GM18526 (cell line): Measurements from ENCODE around the gene YBX1.
A peak's percentile ranks its signal among the peaks of the same experiment; 100 is the strongest.

Experiments used
- POLR2A ChIP-seq: IDR thresholded peaks from 3 replicates; pipeline ENCODE4 v1.6.1; 2011; ENCODE audit not compliant: insufficient read length; ENCODE audit errors: extremely low read depth

Gene YBX1

DNA sequence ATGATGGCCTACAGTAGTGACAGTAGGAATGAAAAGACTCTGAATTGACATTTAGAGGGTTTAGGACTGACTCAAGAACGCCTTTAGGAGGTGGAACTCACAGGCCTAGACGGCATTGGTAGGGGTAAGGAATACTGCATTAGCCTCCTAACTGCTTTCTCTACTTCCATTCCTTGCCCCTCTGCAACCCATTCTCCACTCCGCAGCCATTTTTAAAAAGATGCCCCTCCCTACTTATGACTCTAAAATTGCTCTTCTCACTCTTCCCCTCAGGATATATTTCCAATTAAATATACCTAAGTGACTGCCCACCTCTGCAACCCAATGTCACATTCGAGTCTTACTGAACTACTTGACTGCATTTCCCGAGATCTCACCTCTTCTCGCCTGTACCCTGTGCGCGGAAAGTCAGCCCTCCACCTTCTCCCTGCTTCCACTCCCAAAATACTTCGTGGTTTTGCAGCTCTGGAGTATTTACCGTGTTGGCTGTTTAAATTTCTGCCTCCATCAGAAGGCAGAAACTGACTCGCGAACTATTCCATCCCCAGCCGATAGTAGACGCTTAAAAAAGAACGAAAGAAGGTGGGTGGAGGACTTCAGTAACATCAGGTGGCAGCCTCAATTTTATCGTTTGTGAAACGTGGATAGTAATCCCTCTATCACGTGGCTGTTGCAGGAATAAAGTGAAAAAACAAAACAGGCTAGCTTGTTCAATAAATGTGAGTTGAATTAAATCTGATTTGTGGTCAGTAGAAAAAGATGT lies 1.1 kb upstream of the YBX1 start:
- no peak for TF ChIP-seq POLR2A

DNA sequence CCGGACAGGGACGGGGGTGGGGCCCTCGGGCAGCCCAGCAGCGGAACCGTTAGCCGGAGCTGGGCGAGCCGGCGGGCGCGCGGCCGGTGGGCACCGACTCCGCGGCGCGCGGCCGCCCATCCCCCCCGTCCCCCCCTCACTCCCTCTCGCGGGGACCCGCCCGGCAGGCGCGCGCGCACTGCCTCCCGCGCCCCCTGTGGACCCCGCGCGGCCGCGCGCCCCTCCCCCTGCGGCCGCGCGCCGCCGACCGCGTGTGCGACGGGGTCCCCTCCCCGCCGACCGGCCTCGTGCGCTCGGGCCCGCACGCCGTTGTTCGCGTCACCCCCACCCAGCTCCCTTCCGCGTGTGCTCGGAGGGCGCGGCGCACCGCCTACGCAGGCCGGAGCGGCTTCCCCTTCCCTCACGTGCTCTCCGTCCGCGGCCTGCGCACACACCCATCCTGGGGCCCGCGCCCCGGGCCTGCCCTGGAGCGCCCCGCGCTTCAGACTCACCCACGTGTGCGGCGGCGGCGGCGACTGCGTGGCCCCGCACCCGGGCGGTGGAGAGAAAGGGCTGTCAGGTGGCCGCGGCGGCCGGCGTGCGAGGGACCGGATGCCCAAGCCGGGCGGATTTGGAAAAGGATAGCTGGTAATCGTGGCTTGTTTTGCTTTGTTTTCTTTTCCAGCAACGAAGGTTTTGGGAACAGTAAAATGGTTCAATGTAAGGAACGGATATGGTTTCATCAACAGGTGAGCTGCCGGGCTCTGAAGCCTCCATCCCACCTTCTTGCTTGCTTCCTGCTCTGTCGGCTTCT lies 717 bp downstream of the YBX1 start:
- peak; percentile 59 for TF ChIP-seq POLR2A

DNA sequence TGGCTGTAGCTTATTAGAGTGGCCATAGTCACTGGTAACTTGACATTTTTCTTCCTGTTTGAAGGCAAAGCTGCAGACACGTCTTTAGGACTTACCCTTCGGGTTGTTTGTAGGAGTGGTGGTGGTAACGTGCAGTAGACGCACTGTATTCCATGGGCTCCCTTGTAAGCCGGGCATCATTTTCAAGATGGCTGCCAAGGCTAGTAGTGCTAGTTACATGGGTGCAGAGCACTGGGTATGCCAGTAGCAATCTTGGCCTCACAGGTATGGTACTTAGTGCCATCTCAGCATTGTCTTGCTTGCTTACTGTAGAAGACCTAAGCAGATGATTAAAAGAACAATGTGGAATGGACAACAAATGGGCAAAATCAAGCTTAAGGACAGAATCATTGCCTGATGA lies 1.9 kb downstream of the YBX1 start:
- no peak for TF ChIP-seq POLR2A

DNA sequence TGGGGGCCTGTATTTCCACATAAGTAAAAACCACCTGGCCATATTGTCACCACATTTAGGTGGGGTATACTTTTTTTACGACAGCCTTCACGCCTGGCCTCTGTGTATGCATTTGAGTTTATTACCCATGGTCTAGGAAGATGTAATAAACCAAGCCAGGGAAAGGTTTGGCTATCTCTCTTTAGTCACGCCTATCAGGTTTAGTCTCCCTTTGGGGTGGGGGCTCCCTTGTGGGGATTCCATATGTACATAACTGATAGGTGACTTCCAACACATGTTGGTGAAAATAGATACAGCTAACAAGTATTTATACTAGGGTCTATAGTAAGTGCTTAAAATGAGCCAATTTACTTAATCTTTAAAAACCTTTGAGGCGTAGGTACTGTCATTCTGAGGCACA lies 4.2 kb downstream of the YBX1 start:
- no peak for TF ChIP-seq POLR2A

DNA sequence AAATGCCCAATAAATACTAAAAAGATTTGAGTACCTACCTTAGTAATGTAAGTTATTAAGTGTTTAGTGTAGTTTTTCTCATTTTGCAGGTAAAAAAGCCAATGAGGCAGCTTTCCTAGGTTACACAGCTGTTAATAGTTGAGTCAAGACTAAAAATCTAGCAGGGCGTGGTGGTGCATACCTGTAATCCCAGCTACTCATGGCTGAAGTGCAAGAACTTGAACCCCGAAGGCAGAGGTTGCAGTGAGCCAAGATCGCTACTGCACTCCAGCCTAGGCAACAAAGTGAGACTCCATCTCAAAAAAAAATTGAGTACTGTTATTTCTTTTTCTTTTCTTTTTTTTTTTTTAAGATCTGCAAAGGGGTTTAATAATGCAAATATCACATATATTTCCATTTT lies 7.7 kb downstream of the YBX1 start:
- TF ChIP-seq POLR2A: no peak

DNA sequence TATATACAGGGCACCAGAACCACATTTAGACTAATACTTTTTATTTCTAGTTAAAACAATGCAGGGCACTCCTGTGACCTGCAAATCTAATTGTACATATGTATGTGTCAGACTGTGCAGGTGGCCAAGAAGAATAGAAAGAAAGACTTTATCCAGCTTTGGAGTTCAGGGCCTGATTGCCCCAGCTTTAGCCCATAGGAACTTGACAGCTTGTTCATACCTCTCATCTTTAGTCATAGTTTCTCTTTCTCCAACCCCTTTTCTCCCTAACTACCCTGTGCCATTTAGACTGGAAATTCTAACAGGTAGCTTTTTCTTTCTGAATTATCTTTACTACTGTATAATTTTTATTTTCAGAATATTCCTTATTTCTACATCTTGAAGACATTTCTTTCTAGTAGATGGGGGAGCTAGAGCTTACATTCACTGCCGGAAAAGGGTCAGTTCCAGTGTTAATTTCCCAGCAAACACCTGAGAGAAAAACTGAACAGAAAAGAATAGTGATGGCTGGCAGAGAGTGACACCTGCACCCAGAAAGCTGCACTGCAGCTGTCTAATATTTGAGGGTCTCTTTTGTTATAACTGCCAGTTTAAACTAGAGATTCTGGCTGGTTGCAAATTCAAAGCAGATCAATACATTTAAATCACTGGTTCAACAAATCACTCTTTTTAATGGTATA lies 8.4 kb downstream of the YBX1 start:
- TF ChIP-seq POLR2A: no peak

DNA sequence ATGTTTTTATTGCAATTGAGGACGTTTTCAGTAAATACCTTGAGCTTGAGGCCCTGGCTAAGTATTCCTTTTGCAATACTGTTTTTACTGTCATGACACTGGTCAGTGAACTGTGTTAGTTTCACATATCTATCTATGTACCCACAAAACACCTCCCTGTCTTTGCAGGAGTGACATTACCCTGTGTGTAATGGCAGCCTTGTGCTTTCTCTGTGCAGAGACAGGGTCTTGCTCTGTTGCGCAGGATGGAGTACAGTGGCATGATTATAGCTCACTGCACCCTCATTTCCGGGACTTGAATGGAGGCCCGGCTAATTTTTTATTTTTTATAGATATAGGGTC lies 8.9 kb downstream of the YBX1 start:
- TF ChIP-seq POLR2A: no peak

DNA sequence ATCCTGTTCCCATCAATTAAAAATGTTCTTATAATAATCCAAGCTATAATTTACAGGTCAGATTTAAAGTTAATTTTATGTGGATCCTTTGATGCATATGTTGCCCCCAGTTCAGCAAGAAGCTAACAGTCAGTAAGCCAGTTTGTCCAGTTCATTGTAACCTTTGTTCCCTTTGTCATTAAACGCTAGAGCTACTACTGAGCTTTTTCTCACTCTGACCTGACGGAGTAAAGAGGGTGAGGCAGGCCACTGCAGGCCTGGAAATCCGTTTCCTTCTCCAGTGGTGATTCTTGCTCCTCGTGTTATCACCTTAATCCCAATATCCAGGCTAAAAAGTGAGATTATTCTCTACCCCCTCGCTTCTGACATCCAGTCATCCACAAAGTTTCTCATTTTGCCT lies 10.2 kb downstream of the YBX1 start:
- TF ChIP-seq POLR2A: no peak

DNA sequence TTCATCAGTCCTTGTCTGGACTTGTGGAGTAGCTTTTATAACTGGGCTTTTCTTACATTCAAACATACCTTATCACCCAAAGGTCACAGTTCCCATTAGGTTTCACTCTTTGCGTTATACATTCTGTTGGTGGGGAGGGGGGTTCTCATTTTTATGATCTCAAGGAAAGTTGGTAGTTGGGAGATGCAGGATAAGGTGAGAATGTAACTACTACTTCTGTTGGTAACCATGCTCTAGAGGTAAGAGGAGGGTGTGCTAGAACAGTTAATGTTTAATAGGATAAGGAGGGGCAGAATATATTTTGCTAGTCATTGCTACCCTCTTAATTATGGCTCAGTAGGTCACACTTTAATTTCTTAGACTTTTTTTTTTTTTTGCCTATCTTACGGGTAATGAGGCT lies 10.7 kb downstream of the YBX1 start:
- TF ChIP-seq POLR2A: no peak

DNA sequence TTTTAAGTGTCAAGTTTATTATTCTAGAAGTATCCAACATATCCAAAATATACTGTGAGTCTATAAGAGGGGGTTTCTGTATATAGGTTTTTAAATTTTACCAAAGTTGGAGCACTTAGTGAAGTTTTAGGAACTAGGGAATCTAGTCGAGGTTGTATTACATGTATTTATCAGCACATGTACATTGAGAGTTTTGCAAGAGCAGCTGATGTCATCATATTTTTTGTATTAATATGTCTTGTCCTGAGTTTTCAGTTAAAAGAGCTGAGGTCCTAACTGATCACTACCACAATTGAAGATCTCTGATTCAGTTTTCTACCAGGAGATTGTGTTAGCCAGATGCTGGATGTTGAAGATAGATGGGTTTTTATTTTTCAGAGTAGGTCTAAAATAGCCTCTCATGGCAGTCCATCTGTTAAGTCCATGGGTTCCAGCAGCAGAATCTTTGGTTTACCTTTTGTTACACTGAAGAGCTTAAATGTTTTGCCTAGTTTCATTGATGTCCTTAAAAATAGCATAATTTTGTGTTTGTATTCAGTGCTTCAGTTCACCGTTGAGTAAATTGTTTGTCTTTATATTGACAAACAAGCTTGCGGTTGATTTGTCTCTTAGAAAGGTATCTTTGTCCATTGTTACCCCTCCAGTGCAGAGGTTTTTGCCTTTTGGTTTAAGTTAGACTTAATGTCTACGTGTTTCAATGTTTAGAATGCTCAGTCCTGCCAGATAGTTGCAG lies 16.0 kb downstream of the YBX1 start:
- TF ChIP-seq POLR2A: no peak

DNA sequence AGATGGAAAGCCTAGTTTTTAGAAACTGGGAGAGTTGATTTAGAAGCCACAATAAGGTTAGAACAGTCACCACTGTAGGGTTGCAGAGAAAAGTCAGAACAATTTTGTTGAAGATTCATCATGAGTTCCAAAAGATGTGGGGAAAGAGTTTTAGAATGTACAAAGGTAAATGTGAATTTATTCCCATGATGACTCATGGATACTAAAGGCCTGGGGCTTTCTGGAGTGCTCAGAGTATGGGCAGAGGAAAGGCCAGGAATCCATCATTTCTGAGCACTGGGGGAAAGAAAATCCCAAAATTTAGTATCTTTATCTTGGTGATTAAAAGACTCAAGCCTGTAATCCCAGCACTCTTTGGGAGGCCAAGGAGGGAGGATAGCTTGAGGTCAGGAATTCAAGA lies 17.8 kb downstream of the YBX1 start:
- TF ChIP-seq POLR2A: no peak

DNA sequence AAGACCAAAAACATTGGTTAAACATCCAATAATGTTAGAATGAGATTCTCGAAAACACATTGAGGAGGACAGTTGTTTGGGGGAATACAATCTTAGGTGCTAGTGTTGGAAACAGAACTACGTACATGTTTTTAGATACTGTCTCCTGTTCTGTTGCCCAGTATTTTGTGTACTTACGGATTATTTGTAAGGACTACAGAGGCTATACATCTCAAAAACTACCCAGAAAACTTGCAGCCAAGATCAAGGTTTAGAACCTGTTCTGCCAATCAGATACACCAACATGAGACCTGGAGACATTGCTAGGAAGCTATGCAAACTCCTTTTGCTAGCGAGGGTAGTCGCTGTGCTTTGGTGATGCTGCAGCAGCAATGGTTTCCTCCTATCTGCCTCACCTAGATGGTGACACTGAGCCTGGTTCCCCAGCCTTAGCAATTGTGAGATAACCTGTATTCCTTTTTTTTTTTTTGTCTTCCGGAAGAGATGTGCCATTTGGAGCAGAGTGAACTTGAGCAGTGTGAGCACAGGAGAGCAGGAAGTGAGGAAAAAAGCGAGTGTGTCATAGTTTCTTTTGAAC lies 21.8 kb downstream of the YBX1 start:
- TF ChIP-seq POLR2A: no peak

DNA sequence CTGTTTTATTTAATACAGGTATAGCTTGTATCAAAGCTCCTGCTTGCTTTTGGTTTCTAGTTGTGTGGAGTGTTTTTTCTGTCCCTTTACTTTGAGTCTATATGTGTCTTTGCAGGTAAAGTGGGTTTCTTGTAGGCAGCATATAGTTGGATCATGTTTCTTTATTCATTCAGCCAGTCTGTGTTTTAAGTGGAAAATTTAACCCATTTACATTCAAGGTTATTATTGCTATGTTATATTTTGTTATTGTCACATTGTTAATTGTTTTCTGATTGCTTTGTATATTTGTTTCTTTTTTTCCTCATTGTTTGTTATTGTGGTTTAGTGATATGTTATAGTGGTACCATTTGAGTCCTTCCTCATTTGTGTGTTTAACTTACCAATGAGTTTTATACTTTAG lies 31.1 kb downstream of the YBX1 start:
- no peak for TF ChIP-seq POLR2A

DNA sequence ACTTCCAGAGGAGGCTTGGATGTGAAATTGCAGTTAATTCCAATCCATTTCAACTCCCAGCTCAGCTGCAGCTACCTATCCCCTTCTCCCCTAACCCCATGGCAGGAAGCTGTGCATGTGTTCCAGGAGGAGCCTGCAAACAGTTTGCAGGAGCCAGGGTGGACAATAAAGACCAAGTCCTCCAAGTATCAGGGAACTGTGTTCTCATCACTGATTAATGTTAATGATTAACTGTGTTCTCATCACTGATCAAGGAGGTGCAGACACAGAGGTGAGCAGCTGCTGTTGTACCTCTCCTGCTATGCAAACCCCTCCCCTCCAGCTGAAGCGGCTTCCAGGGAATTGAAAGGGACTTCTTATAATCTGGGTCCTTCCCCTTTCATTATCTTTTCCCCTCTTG lies 38.6 kb downstream of the YBX1 start:
- no peak for TF ChIP-seq POLR2A

DNA sequence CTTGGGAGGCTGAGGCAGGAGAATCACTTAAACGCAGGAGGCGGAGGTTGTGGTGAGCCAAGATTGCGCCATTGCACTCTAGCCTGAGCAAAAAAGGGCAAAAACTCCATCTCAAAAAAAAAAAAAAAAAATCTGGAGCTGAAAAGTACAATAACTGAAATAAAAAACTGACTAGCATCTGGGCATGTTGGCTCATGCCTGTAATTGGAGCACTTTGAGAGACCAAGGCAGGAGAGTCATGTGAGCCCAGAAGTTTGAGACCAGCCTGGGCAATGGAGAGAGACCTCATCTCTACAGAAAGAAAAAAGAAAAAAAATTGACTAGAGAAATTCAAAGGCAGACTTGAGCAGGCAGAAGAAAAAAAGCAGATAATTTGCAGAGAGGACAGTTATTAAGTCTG lies 39.7 kb downstream of the YBX1 start:
- no peak for TF ChIP-seq POLR2A
